NB4 (cell line): ENCODE results near the gene NFIA.

Source experiments
- POLR2A ChIP-seq: IDR thresholded peaks from 2 replicates; pipeline ENCODE4 v1.6.1; 2011; ENCODE audit warnings: mild to moderate bottlenecking; ENCODE audit not compliant: insufficient read length; ENCODE audit errors: extremely low read depth
- TF ChIP-seq, protein P1 (sequence below): IDR thresholded peaks from one replicate; pipeline ENCODE4 v1.5.1; 2012; ENCODE audit warnings: low read depth, low read length
- TF ChIP-seq, protein P2 (sequence below): IDR thresholded peaks from 2 replicates; pipeline ENCODE4 v1.6.1; 2011; ENCODE audit warnings: low read depth, low read length

DNA sequence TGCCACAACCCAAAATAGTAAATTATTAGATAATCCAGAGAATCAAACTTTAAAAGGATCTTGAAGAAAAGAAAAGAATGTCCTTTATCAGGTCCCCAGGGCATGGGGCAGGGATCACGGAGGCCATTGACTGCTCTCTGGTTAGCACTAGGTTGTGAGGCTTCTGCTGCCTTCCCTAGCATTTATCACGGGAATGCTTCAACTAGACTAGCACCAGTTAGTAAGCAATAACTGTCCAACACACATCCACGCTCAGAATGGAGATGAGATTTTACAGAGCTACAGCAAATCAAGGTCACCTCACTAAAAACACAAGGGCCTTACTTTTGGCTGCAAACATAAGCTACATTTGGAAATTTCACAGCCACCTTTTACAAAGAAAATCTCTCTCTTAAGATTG lies 304.0 kb downstream of the NFIA start:
- TF ChIP-seq, protein P1, sequence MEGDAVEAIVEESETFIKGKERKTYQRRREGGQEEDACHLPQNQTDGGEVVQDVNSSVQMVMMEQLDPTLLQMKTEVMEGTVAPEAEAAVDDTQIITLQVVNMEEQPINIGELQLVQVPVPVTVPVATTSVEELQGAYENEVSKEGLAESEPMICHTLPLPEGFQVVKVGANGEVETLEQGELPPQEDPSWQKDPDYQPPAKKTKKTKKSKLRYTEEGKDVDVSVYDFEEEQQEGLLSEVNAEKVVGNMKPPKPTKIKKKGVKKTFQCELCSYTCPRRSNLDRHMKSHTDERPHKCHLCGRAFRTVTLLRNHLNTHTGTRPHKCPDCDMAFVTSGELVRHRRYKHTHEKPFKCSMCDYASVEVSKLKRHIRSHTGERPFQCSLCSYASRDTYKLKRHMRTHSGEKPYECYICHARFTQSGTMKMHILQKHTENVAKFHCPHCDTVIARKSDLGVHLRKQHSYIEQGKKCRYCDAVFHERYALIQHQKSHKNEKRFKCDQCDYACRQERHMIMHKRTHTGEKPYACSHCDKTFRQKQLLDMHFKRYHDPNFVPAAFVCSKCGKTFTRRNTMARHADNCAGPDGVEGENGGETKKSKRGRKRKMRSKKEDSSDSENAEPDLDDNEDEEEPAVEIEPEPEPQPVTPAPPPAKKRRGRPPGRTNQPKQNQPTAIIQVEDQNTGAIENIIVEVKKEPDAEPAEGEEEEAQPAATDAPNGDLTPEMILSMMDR, result no peak
- no peak for TF ChIP-seq POLR2A
- TF ChIP-seq, protein P2, sequence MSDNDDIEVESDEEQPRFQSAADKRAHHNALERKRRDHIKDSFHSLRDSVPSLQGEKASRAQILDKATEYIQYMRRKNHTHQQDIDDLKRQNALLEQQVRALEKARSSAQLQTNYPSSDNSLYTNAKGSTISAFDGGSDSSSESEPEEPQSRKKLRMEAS, result no peak
